ENCODE results near the gene ZFR2. TPM values are rescaled to one million over a fixed set of nuclear protein-coding genes. Genes with fewer than 3 reads are reported as not detected.

Gene ZFR2
- total and polyA plus RNA-seq, 10 of the 15 experiments (the other 5 are each of a cell fraction or from before 2014, with no cell fraction given): 0.18 TPM; not detected in 9

DNA sequence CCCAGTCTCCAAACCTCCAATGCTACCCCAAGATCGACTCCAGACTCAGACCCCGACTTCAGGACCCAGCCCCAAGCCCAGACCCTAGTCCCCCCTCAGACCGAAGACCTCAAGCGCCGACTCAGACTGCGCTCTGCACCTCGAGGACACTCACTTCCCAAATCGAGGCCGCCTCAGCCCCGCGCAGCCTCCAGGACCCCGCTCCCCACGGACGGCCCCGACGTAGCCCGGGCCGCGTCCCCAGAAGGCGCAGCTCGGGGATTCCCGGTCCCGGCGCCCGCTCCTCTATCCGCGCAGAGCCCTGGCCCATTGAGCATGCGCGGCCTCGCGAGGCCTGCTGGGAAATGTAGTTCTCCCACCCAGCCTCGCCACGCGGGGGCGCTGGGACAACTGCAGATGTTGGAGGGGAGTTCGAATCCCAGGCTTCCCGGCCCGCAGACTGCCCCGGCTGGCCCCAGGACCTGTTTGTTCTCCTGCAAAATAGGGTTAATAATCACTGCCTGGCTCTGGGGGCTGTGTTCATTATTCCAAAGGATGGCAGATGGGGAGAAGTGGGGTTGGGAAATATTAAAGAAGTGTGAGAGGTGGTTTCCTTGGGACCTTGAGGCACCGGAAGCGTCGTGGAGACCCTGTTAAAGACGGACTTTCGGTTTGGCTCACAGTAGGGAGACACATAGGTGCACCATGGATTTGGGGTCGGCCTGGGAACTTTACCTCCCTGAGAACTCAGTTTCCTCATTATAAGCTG is 107.3 kb downstream of the ZFR2 start, which contains the start of gene APBA3:
Gene APBA3, minus strand, starts transcription at position 311 of the 748 bp plus-strand sequence. CDS start 1,428 bp downstream, outside the sequence.
- H3K27ac ChIP-seq (ENCODE audit: control insufficient read depth, insufficient read depth): peak within 1 kb of the TSS; percentile 100
- H3K4me3 ChIP-seq: peak within 1 kb of the TSS; percentile 91
- peak; percentile 71 for DNase-seq (ENCODE audit: low read depth, low spot score)
- ChIA-PET CTCF (interaction anchor here (0.6 to 2.3 kb wide), 8 partner anchors 8 to 330 kb away, joined by 3 to 13 read pairs (median 6); partner anchors contain the start of gene EEF2), RAD21 (ENCODE audit: unreplicated experiment) (interaction anchor here (1.0 to 2.1 kb wide), 6 partner anchors 9 to 726 kb away, joined by 3 to 7 read pairs (median 4); no protein-coding TSS in a partner anchor), SMC1A (ENCODE audit: uncharacterized antibody, unreplicated experiment) (interaction anchor here (1.0 to 1.4 kb wide), 5 partner anchors 51 to 348 kb away, joined by 3 to 5 read pairs (median 3); partner anchors contain the start of gene EEF2), POLR2A (interaction anchor here (0.6 to 1.4 kb wide), 7 partner anchors 12 to 726 kb away, joined by 3 to 5 read pairs (median 4); partner anchors contain the start of gene MPND)
- H3K4me1 ChIP-seq (ENCODE audit: control insufficient read depth, insufficient read depth, low read length): peaks cover 4% of the 10 kb centered on the region; the same call in 1 of the 2 replicates
- no peaks in the 10 kb centered on the region for H3K27me3 ChIP-seq (replicated peaks in 1 of 2; ENCODE audit: control insufficient read depth in 2 of 2, insufficient read depth in 2 of 2, low read length in 1 of 2)
- H3K9me3 ChIP-seq (replicated peaks; ENCODE audit: control insufficient read depth, insufficient read depth, low read length): no peaks in the 10 kb centered on the region
- no peaks in the 10 kb centered on the region for H4K20me1 ChIP-seq (ENCODE audit: control insufficient read depth, insufficient read depth)
- WGBS (ENCODE audit: insufficient coverage, insufficient replicate concordance, low lambda C conversion rate, missing lambda C conversion rate): under 1% methylated on average over 45 of the region's 45 CpGs
- peaks cover 25% of the 10 kb centered on the region for H3K79me2 ChIP-seq (ENCODE audit: control insufficient read depth, insufficient read depth, low read length)
- peak; percentile 74 for ATAC-seq
- FAIRE-seq: peak; percentile 88
- H3K9ac ChIP-seq (ENCODE audit: control insufficient read depth, insufficient read depth, low read length): peak within 1 kb of the TSS; percentile 98
- no TSS peak for BruUV-seq (replicated peaks)
- in situ Hi-C loops (cut with MboI): no loop called here
- peak within 1 kb of the TSS; percentile 97 for H2AFZ ChIP-seq (ENCODE audit: control insufficient read depth, low read depth, low read length)
- H3K36me3 ChIP-seq (ENCODE audit: control insufficient read depth in 2 of 2, insufficient read depth in 2 of 2, low read length in 1 of 2): peaks cover 0 to under 1% of the 10 kb centered on the region in 2 experiments; a peak in 3 of 4 replicates
- intact Hi-C loops (cut with micrococcal nuclease; ENCODE audit: unreplicated experiment): no loop called here
- H3K4me2 ChIP-seq (ENCODE audit: control insufficient read depth, insufficient read depth): peak within 1 kb of the TSS; percentile 85
- TF ChIP-seq NR2C2 (IDR thresholded peaks at IDR 0.05; ENCODE audit: borderline replicate concordance, control insufficient read depth, insufficient read length, low read depth): no peak
- no peak for TF ChIP-seq JUND (IDR thresholded peaks at IDR 0.05; ENCODE audit: low read depth, low read length)
- TF ChIP-seq, protein P1, sequence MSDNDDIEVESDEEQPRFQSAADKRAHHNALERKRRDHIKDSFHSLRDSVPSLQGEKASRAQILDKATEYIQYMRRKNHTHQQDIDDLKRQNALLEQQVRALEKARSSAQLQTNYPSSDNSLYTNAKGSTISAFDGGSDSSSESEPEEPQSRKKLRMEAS (IDR thresholded peaks at IDR 0.05; ENCODE audit: low read depth, low read length): no peak
- TF ChIP-seq POU2F2 (IDR thresholded peaks at IDR 0.05; ENCODE audit: borderline replicate concordance, low read depth, low read length): no peak
- no peak for TF ChIP-seq JUNB (IDR thresholded peaks at IDR 0.05)
- TF ChIP-seq ZNF622 (IDR thresholded peaks at IDR 0.05): no peak
- peak; percentile 75 to 77 for TF ChIP-seq IKZF2 (IDR thresholded peaks at IDR 0.05)
- TF ChIP-seq BCL11A (IDR thresholded peaks at IDR 0.05; ENCODE audit: low read depth, low read length): no peak
- peak; percentile 99 for TF ChIP-seq IKZF1 (conservative IDR thresholded peaks at IDR 0.05)
- no peak for TF ChIP-seq TCF3 (IDR thresholded peaks at IDR 0.05; ENCODE audit: borderline replicate concordance, insufficient read depth, low read depth, low read length)
- TF ChIP-seq STAT3 (IDR thresholded peaks at IDR 0.05; ENCODE audit: low read depth, low read length): no peak
- 0 out of 2 replicates have a peak, but pooled peaks have one; percentile 61 for TF ChIP-seq HDGF (IDR thresholded peaks at IDR 0.05)
- TF ChIP-seq CHD2 (IDR thresholded peaks at IDR 0.05; ENCODE audit: borderline replicate concordance, low read depth, low read length): no peak
- no peak for TF ChIP-seq MEF2B (IDR thresholded peaks at IDR 0.05; ENCODE audit: partially characterized antibody, poor library complexity, severe bottlenecking)
- TF ChIP-seq NFXL1 (IDR thresholded peaks at IDR 0.05; ENCODE audit: borderline replicate concordance): no peak
- peak; percentile 75 for TF ChIP-seq NBN (IDR thresholded peaks at IDR 0.05)
- TF ChIP-seq, protein P2, sequence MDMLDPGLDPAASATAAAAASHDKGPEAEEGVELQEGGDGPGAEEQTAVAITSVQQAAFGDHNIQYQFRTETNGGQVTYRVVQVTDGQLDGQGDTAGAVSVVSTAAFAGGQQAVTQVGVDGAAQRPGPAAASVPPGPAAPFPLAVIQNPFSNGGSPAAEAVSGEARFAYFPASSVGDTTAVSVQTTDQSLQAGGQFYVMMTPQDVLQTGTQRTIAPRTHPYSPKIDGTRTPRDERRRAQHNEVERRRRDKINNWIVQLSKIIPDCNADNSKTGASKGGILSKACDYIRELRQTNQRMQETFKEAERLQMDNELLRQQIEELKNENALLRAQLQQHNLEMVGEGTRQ (IDR thresholded peaks at IDR 0.05; ENCODE audit: borderline replicate concordance, low read depth, low read length): no peak
- TF ChIP-seq EP300 (IDR thresholded peaks at IDR 0.05; ENCODE audit: borderline replicate concordance in 1 of 2, control insufficient read depth in 1 of 2, low read depth in 2 of 2, low read length in 2 of 2): no peak
- TF ChIP-seq NFIC (IDR thresholded peaks at IDR 0.05; ENCODE audit: low read depth, low read length): no peak
- TF ChIP-seq KAT2A (conservative IDR thresholded peaks at IDR 0.05; ENCODE audit: control insufficient read depth, low read depth, low read length): no peak
- no peak for TF ChIP-seq FOXM1 (IDR thresholded peaks at IDR 0.05; ENCODE audit: low read depth, low read length)
- TF ChIP-seq PML (IDR thresholded peaks at IDR 0.05; ENCODE audit: low read length): 0 out of 2 replicates have a peak, but pooled peaks have one; percentile 61
- TF ChIP-seq ZNF384 (IDR thresholded peaks at IDR 0.05; ENCODE audit: borderline replicate concordance, low read depth, low read length): no peak
- peak; percentile 21; the same call in 1 of the 2 replicates for TF ChIP-seq SPI1 (IDR thresholded peaks at IDR 0.05; ENCODE audit: borderline replicate concordance, insufficient read depth, low read depth, low read length)
- TF ChIP-seq PAX5 (IDR thresholded peaks at IDR 0.05; ENCODE audit: borderline replicate concordance, low read depth, low read length): no peak
